WERI-Rb-1 (cell line): ENCODE results near the gene SDR42E2.

ENCODE experiments used
- DNase-seq: peaks from one replicate; pipeline ENCODE4 v3.0.0-alpha.2; 2020
- H3K27ac ChIP-seq: fragments of 250-450 bp; sonication (Bioruptor Pico); 2 replicates; pipeline ENCODE4 v1.5.1; 2020; ENCODE audit warnings: mild to moderate bottlenecking, moderate library complexity
- H3K27me3 ChIP-seq: fragments of 250-450 bp; sonication (Bioruptor Pico); 2 replicates; pipeline ENCODE4 v1.5.1; 2021; ENCODE audit warnings: mild to moderate bottlenecking, low read depth, moderate library complexity; ENCODE audit not compliant: insufficient read depth, severe bottlenecking
- H3K36me3 ChIP-seq: fragments of 250-450 bp; sonication (Bioruptor Pico); 2 replicates; pipeline ENCODE4 v1.5.1; 2020; ENCODE audit warnings: mild to moderate bottlenecking, moderate library complexity
- H3K4me3 ChIP-seq: 2 replicates; pipeline ENCODE4 v1.5.1; 2011; ENCODE audit warnings: low read depth, mild to moderate bottlenecking, control low read depth, low read length
- H3K9me3 ChIP-seq: fragments of 250-450 bp; sonication (Bioruptor Pico); 2 replicates; pipeline ENCODE4 v1.5.1; 2021; ENCODE audit warnings: mild to moderate bottlenecking, moderate library complexity; ENCODE audit not compliant: severe bottlenecking
- TF ChIP-seq, protein P1 (sequence below): IDR thresholded peaks from 2 replicates; pipeline ENCODE4 v1.5.1; 2011; ENCODE audit warnings: low read depth, mild to moderate bottlenecking, control low read depth, inconsistent platforms, low read length

SDR42E2 gene

DNA sequence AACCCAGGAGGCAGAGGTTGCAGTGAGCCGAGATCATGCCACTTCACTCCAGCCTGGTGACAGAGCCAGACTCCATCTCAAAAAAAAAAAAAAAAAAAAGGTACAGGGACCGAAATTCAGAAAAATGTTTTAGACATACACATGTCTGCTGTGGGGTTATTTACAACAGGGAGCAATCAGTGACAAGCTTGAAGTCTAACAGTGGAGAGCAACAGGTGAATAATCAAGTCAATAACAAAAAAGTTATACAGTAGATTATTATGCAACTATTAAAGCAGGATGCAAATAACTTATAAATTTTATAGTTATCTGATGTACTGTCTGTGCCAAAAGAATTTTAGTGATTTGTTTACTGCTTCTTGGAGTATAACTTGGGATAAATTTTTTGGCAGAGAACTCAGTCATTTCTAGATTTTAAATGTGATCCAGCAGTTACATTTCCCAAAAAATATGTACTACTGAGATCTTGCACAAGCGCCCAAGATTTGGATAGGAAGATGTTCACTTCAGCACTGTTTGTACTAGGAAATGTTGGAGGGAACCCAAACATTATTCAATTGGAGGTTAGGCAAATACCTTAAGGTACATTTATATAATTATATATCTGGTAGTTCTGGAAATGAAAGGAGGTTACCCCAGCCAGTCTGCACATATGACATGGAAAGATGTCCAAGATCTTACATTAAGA, 77.9 kb downstream of the SDR42E2 start:
- Histone ChIP-seq H3K27ac (no peak overlapping the region), H3K9me3 (no peaks in the 10 kb centered on the region), H3K4me3 (no peak overlapping the region), H3K27me3 (no peaks in the 10 kb centered on the region), H3K36me3 (peaks cover 62% of the 10 kb centered on the region)
- TF ChIP-seq, protein P1, sequence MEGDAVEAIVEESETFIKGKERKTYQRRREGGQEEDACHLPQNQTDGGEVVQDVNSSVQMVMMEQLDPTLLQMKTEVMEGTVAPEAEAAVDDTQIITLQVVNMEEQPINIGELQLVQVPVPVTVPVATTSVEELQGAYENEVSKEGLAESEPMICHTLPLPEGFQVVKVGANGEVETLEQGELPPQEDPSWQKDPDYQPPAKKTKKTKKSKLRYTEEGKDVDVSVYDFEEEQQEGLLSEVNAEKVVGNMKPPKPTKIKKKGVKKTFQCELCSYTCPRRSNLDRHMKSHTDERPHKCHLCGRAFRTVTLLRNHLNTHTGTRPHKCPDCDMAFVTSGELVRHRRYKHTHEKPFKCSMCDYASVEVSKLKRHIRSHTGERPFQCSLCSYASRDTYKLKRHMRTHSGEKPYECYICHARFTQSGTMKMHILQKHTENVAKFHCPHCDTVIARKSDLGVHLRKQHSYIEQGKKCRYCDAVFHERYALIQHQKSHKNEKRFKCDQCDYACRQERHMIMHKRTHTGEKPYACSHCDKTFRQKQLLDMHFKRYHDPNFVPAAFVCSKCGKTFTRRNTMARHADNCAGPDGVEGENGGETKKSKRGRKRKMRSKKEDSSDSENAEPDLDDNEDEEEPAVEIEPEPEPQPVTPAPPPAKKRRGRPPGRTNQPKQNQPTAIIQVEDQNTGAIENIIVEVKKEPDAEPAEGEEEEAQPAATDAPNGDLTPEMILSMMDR: no peak
- DNase-seq: no peak
